KG1 (cell line): Measurements from ENCODE around the gene MEST.
A peak's percentile ranks its signal among the peaks of the same experiment; 100 is the strongest.
"Not testable (repeated sequence)": the region's sequence is repeated elsewhere in the genome, so short reads cannot be mapped to it uniquely, and the experiment has no call there.

Experiments used
- DNase-seq: peaks from one replicate; lab custom pipeline; 2025; lab: John Stamatoyannopoulos, UW

The MEST gene

GRCh38 chr7:130491841-130492522, at the start of gene MEST:
Gene MEST, plus strand, starts transcription at chr7:130492085. Its CDS starts 229 bp downstream, at chr7:130492314.
- no peak for DNase-seq

GRCh38 chr7:130442601-130443000, 49.3 kb upstream of the MEST start:
- DNase-seq = no peak

GRCh38 chr7:130444234-130444633, 47.7 kb upstream of the MEST start:
- no peak for DNase-seq

GRCh38 chr7:130444751-130445407, 47.0 kb upstream of the MEST start:
- no peak for DNase-seq

- DNase-seq = no peak
These were observed 45.6 kb upstream of the MEST start for GRCh38 chr7:130446259-130446658.

GRCh38 chr7:130451344-130451743, 40.5 kb upstream of the MEST start:
- DNase-seq = not testable (repeated sequence)

GRCh38 chr7:130452951-130453350, 38.9 kb upstream of the MEST start:
- DNase-seq = no peak

- no peak for DNase-seq
These were observed 36.9 kb upstream of the MEST start for GRCh38 chr7:130454959-130455358.

- DNase-seq = no peak
These were observed 33.6 kb upstream of the MEST start for GRCh38 chr7:130458257-130458656.

GRCh38 chr7:130461272-130461671, 30.6 kb upstream of the MEST start:
- no peak for DNase-seq

- no peak for DNase-seq
These were observed 28.1 kb upstream of the MEST start for GRCh38 chr7:130463553-130464434.

GRCh38 chr7:130468612-130469011, 23.3 kb upstream of the MEST start:
- DNase-seq = no peak

- DNase-seq = no peak
These were observed 19.9 kb upstream of the MEST start for GRCh38 chr7:130471974-130472373.

GRCh38 chr7:130473289-130473688, 18.6 kb upstream of the MEST start:
- peak; percentile 23 for DNase-seq

- no peak for DNase-seq
These were observed 18.0 kb upstream of the MEST start for GRCh38 chr7:130473876-130474275.

GRCh38 chr7:130475776-130476175, 16.1 kb upstream of the MEST start:
- no peak for DNase-seq

- no peak for DNase-seq
These were observed 15.4 kb upstream of the MEST start for GRCh38 chr7:130476297-130477150.

GRCh38 chr7:130478991-130479390, 12.9 kb upstream of the MEST start:
- no peak for DNase-seq

- no peak for DNase-seq
These were observed 12.0 kb upstream of the MEST start for GRCh38 chr7:130479716-130480400.

- no peak for DNase-seq
These were observed 10.0 kb upstream of the MEST start for GRCh38 chr7:130481898-130482297.

GRCh38 chr7:130483031-130483430, 8.9 kb upstream of the MEST start:
- no peak for DNase-seq
